Esophagus squamous epithelium (tissue), 5 donors: ENCODE data around the gene ZIC2. TPM values are rescaled to one million over a fixed set of nuclear protein-coding genes. Genes with fewer than 3 reads are reported as not detected.
A peak's percentile ranks its signal among the peaks of the same experiment; 100 is the strongest.

Source experiments
- DNase-seq: peaks from one replicate; lab custom pipeline; 2025; lab: John Stamatoyannopoulos, UW
- H3K27ac ChIP-seq, 4 donors: fragments of 200-600 bp; sonication (generic); one replicate each; pipeline ENCODE4 v1.5.1; 2016 to 2019; ENCODE audit warnings: mild to moderate bottlenecking in 1 of 4
- H3K27me3 ChIP-seq, 4 donors: fragments of 200-600 bp; sonication (generic); 1 replicate in 3 of 4; 2 replicates in 1 of 4; pipeline versions ENCODE4 v1.5.1 to v1.6.0; 2017 to 2021; ENCODE audit warnings: antibody characterized with exemption in 1 of 4
- H3K36me3 ChIP-seq, 3 donors: fragments of 200-600 bp; sonication (generic); one replicate each; pipeline ENCODE4 v1.5.1; 2016 to 2019
- H3K4me1 ChIP-seq, 3 donors: fragments of 200-600 bp; sonication (generic); one replicate each; pipeline ENCODE4 v1.5.1; 2017 to 2019
- H3K4me3 ChIP-seq, 4 donors: fragments of 200-600 bp; sonication (generic); 1 replicate in 3 of 4; 2 replicates in 1 of 4; pipeline ENCODE4 v1.5.1; 2016 to 2019; ENCODE audit warnings: mild to moderate bottlenecking in 2 of 4, moderate library complexity in 1 of 4
- H3K9me3 ChIP-seq, 3 donors: fragments of 200-600 bp; sonication (generic); one replicate each; pipeline ENCODE4 v1.5.1; 2016 to 2019
- POLR2A ChIP-seq, 4 donors: fragments of 450-650 bp; IDR thresholded peaks; one replicate each; pipeline ENCODE4 v1.6.1; 2017; ENCODE audit warnings: antibody characterized with exemption in 4 of 4, mild to moderate bottlenecking in 4 of 4, moderate library complexity in 3 of 4
- WGBS, 2 donors: methylation state at CpG; one replicate each; pipeline ENCODE4 v1.1.5; 2018; 5-methylcytosine and 5-hydroxymethylcytosine counted together
- intact Hi-C: fragments of 100-400 bp; cut with DNase I; formaldehyde crosslinking; loops from one replicate; pipeline ENCODE4 v1.15.0; 2022
- total RNA-seq, 4 donors: library from RNA; depleted of rRNA; stranded (reverse); fragments of >200 nt; gene quantifications; one replicate each; pipeline ENCODE4 v1.1.0, GENCODE V29; 2016
- TF ChIP-seq, protein P1 (sequence below), 6 experiments: fragments of 450-650 bp in 4 of 6; fragments of 200-600 bp in 2 of 6; sonication (generic) in 2 of 6; IDR thresholded peaks; one replicate each; pipeline ENCODE4 v1.5.1; 2016 to 2019; ENCODE audit warnings: antibody characterized with exemption in 6 of 6, mild to moderate bottlenecking in 4 of 6, moderate library complexity in 4 of 6
- donor health status: DM: yes; HTN: yes; CAD: no.

Gene ZIC2
- total RNA-seq, 4 donors from 2014 or later: under 0.01 TPM; not detected in 3

DNA sequence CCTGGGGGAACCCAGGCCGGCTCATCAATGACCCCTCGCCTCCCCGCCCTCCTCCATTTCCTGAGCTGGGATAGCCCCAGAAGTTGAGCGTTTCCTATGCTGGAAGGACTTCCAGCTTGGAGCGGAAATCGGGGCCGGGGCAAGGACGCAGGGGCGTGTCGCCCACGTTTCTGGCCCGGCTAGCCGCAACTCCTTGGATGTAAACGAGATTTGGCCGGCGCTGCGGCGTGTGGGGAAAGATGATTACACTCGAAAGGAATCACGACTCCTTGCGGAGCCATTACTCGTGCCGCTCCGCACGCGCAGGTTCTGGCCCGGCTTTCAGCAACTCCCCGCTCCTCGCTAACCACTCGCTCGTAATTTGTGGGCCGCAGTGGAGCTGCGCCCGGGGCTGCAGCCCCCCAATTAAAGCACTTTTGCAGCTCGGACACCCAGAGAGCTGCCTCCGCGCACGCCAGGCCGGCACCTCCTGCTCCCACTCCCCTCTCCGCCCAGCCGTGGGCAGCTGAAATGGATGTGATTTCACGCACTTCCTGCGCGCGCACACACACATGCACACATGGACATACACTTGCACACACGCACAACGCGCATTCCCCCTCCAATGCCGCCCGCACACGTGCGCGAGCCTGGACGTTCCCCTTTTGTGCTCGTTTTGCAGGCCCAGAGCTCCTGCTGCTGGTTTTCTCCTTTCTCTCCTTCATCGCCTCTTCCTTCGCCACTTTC lies 25.7 kb upstream of the ZIC2 start:
- Histone ChIP-seq H3K27ac (no peak overlapping the region), H3K36me3 (no peaks in the 10 kb centered on the region), H3K4me3 (peak overlapping the region in 3 of 4 donors; percentile 17 to 50 (median 33)), H3K4me1 (peaks cover 20 to 44% (median 30%) of the 10 kb centered on the region in 3 donors), H3K27me3 (peaks cover 36 to 100% (median 50%) of the 10 kb centered on the region in 4 donors), H3K9me3 (no peaks in the 10 kb centered on the region)
- DNase-seq: no peak
- 3 to 18% methylated on average over 23 to 26 of the region's 57 CpGs for WGBS, 2 donors
- TF ChIP-seq, protein P1, sequence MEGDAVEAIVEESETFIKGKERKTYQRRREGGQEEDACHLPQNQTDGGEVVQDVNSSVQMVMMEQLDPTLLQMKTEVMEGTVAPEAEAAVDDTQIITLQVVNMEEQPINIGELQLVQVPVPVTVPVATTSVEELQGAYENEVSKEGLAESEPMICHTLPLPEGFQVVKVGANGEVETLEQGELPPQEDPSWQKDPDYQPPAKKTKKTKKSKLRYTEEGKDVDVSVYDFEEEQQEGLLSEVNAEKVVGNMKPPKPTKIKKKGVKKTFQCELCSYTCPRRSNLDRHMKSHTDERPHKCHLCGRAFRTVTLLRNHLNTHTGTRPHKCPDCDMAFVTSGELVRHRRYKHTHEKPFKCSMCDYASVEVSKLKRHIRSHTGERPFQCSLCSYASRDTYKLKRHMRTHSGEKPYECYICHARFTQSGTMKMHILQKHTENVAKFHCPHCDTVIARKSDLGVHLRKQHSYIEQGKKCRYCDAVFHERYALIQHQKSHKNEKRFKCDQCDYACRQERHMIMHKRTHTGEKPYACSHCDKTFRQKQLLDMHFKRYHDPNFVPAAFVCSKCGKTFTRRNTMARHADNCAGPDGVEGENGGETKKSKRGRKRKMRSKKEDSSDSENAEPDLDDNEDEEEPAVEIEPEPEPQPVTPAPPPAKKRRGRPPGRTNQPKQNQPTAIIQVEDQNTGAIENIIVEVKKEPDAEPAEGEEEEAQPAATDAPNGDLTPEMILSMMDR (IDR thresholded peaks at IDR 0.05): no peak
- TF ChIP-seq POLR2A (IDR thresholded peaks at IDR 0.05): no peak
- intact Hi-C loops: no loop called here

DNA sequence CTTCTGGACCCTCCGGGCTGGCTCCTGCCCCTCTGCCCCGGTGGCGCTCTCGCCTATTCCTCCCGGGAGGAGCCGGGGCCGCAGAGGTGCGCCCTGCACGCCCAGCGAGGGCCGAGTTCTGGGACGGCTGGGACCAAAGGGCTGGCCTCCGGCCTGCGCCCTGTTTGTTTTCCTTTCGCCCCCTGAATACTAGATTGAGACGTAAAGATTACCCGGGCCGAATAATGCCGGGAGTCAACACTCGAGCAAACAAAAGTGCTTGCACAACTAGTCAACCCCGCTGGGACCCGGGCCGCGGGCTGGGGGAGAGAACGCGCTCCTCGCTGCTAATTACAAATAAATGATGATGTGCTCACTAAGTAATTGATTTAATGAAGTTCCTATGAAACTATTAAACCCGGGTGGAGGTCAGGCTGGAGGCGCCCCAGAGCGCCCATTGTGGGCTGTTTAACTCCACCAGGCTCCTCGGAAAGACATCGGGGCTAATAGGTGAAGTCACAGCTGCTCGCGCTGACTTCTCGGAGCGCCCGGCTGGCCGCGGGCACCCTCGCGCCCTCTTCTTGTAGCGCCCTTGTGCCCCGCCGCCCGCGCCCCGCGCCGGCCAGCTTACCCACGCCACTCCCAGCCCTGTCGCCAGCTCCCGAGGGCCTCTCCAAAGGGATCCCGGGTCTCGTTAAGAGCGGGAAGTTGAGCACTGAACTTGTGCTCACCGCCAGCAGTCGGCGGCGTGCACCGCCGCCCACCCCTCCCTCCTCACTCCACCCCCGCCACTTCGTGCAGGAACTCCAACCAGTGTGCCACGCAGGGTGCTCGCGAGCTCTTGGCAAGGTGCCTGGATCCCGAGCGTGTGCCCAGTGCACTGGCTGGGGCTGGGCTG lies 24.9 kb upstream of the ZIC2 start:
- H3K36me3 ChIP-seq: no peaks in the 10 kb centered on the region
- peaks cover 36 to 100% (median 55%) of the 10 kb centered on the region in 4 donors for H3K27me3 ChIP-seq
- H3K27ac ChIP-seq: no peak overlapping the region
- no peak for DNase-seq
- intact Hi-C loops: no loop called here
- 2 to 4% methylated on average over 22 to 24 of the region's 68 CpGs for WGBS, 2 donors
- peak overlapping the region in 3 of 4 donors; percentile 17 to 50 (median 33) for H3K4me3 ChIP-seq
- peaks cover 20 to 44% (median 30%) of the 10 kb centered on the region in 3 donors for H3K4me1 ChIP-seq
- TF ChIP-seq POLR2A (IDR thresholded peaks at IDR 0.05): no peak
- TF ChIP-seq, protein P1 (IDR thresholded peaks at IDR 0.05): no peak
- no peaks in the 10 kb centered on the region for H3K9me3 ChIP-seq

DNA sequence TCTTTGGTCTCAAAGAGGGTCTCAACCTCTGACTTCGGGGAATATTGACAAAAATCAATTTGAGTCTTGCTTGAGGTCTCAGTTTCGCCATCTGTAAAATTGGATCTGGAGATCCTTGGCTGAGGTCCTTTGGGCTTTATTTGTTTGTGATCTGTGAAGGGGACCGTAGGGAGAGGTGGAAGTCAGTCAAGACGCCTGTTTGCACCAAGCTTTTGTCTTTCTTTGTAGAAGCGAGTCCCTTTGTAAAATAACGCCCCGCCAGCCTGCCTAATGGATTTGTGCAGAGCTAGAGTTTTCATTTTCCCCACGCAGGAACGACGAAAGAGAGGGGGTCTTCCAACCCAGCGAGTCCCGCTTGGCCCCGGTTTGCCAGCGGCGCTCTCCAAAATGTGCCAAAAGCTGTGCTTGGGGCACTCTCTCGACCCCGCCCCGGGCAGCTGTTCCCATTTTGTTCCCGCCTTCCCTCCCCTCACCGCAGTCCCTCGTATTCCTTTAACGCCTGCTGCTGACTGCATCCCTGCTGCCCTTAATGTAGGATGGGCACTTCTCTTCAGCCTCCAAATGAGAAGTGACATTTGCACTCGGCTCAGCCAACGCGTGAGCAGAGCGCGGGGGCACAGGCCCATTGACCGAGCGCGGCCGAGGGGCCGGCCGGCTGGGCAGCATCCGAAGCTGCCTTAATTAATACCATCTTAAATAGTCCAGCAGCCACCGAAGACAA lies 23.0 kb upstream of the ZIC2 start:
- Histone ChIP-seq H3K4me1 (peaks cover 20 to 44% (median 30%) of the 10 kb centered on the region in 3 donors), H3K27ac (no peak overlapping the region), H3K4me3 (no peak overlapping the region), H3K36me3 (no peaks in the 10 kb centered on the region), H3K9me3 (no peaks in the 10 kb centered on the region), H3K27me3 (peaks cover 36 to 100% (median 65%) of the 10 kb centered on the region in 4 donors)
- WGBS, 2 donors: 19 to 26% methylated on average over 19 to 21 of the region's 35 CpGs
- DNase-seq: no peak
- TF ChIP-seq, protein P1 (IDR thresholded peaks at IDR 0.05): no peak
- TF ChIP-seq POLR2A (IDR thresholded peaks at IDR 0.05): no peak
- intact Hi-C loops: no loop called here

DNA sequence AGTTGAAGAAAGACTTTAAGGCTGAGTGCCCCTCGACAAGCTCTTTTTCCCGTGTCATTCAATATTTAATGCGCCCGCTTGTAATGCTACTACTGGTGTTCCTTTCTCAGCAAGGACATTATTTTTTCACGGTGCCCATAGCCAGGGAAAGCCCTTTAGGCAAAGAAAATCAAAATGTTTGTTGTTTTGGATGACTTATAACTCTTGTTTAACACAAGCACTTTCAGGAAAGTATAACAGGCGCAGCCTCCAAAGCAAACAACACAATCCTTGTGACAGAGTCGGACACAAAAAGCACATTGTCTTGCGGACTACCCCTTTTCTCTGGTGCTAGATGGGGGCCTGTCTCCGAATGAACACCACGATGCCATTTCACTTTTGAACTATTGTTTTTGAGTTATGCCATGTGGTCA lies 22.5 kb upstream of the ZIC2 start:
- intact Hi-C loops: no loop called here
- Histone ChIP-seq H3K27me3 (peaks cover 36 to 100% (median 66%) of the 10 kb centered on the region in 4 donors), H3K27ac (no peak overlapping the region), H3K9me3 (no peaks in the 10 kb centered on the region), H3K4me3 (no peak overlapping the region), H3K36me3 (no peaks in the 10 kb centered on the region), H3K4me1 (peaks cover 20 to 44% (median 30%) of the 10 kb centered on the region in 3 donors)
- no peak for TF ChIP-seq POLR2A (IDR thresholded peaks at IDR 0.05)
- TF ChIP-seq, protein P1 (IDR thresholded peaks at IDR 0.05): no peak
- WGBS, 2 donors: 20 to 22% methylated on average over 10 of the region's 10 CpGs
- DNase-seq: no peak
